Liver (tissue), 9 donors: ENCODE measurements around the gene RNASE13. TPM values are rescaled to one million over a fixed set of nuclear protein-coding genes. Genes with fewer than 3 reads are reported as not detected.

Source experiments
- DNase-seq: peaks from one replicate; pipeline ENCODE4 v3.0.0-alpha.2; 2017; ENCODE audit warnings: low spot score
- H3K27ac ChIP-seq, 2 donors: one replicate each; pipeline ENCODE4 v1.7.0; 2013; ENCODE audit warnings: inconsistent platforms in 2 of 2, low read length in 2 of 2, control low read depth in 1 of 2, low read depth in 1 of 2, mild to moderate bottlenecking in 1 of 2
- H3K27me3 ChIP-seq, 4 donors: one replicate each; pipeline versions ENCODE4 v1.6.1 to v1.7.0; 2013; ENCODE audit warnings: low read length in 3 of 4, inconsistent platforms in 1 of 4, mild to moderate bottlenecking in 1 of 4, moderate library complexity in 1 of 4; ENCODE audit not compliant: control insufficient read depth in 4 of 4, insufficient read depth in 4 of 4
- H3K36me3 ChIP-seq, 4 donors: one replicate each; pipeline versions ENCODE4 v1.6.1 to v1.7.0; 2013; ENCODE audit warnings: low read length in 3 of 4, mild to moderate bottlenecking in 3 of 4, low read depth in 1 of 4, moderate library complexity in 1 of 4; ENCODE audit not compliant: control insufficient read depth in 4 of 4, insufficient read depth in 3 of 4
- H3K4me1 ChIP-seq, 4 donors: one replicate each; pipeline versions ENCODE4 v1.6.1 to v1.7.0; 2013; ENCODE audit warnings: low read length in 3 of 4, mild to moderate bottlenecking in 3 of 4, moderate library complexity in 1 of 4; ENCODE audit not compliant: control insufficient read depth in 4 of 4, insufficient read depth in 4 of 4
- H3K4me3 ChIP-seq, 3 donors: one replicate each; pipeline versions ENCODE4 v1.6.1 to v1.7.0; 2013; ENCODE audit warnings: low read length in 3 of 3, control low read depth in 1 of 3, low read depth in 1 of 3, mild to moderate bottlenecking in 1 of 3
- H3K9ac ChIP-seq, 2 donors: one replicate each; pipeline ENCODE4 v1.7.0; 2013; ENCODE audit warnings: low read length in 2 of 2, mild to moderate bottlenecking in 2 of 2, moderate library complexity in 2 of 2, control low read depth in 1 of 2, low read depth in 1 of 2
- H3K9me3 ChIP-seq, 4 donors: one replicate each; pipeline versions ENCODE4 v1.6.1 to v1.7.0; 2013; ENCODE audit warnings: low read length in 3 of 4; ENCODE audit not compliant: control insufficient read depth in 4 of 4
- CTCF ChIP-seq: fragments of 150-350 bp; IDR thresholded peaks from 2 replicates; pipeline ENCODE4 v1.5.1; 2017; ENCODE audit warnings: improper control_type of control experiment, low read depth, low read length; ENCODE audit not compliant: missing input control
- HNF4A ChIP-seq, 2 donors: conservative IDR thresholded peaks; 2 replicates each; pipeline ENCODE4 v1.6.1; 2016; ENCODE audit warnings: antibody characterized with exemption in 2 of 2, mild to moderate bottlenecking in 2 of 2
- HNF4G ChIP-seq: IDR thresholded peaks from 2 replicates; pipeline ENCODE4 v1.6.1; 2016; ENCODE audit warnings: antibody characterized with exemption
- JUND ChIP-seq, 2 donors: IDR thresholded peaks; 2 replicates each; pipeline ENCODE4 v1.6.1; 2016; ENCODE audit warnings: antibody characterized with exemption in 2 of 2
- MAX ChIP-seq: IDR thresholded peaks from 2 replicates; pipeline ENCODE4 v1.6.1; 2016; ENCODE audit warnings: antibody characterized with exemption
- NR2F2 ChIP-seq: IDR thresholded peaks from 2 replicates; pipeline ENCODE4 v1.6.1; 2016; ENCODE audit warnings: antibody characterized with exemption
- RAD21 ChIP-seq, 2 donors: IDR thresholded peaks; 2 replicates each; pipeline ENCODE4 v1.6.1; 2016; ENCODE audit warnings: antibody characterized with exemption in 2 of 2, mild to moderate bottlenecking in 2 of 2
- TAF1 ChIP-seq: conservative IDR thresholded peaks from 2 replicates; pipeline ENCODE4 v1.6.1; 2016; ENCODE audit warnings: antibody characterized with exemption, mild to moderate bottlenecking
- WGBS: extraction: QIAGEN DNeasy Blood & Tissue Kit; methylation state at CpG from one replicate; pipeline ENCODE4 v1.1.7; 2013; 5-methylcytosine and 5-hydroxymethylcytosine counted together
- polyA plus RNA-seq, 2 donors: library from polyadenylated mRNA; stranded (reverse) in 1 of 2; unstranded in 1 of 2; fragments of 200-250 nt in 1 of 2; fragments of >200 nt in 1 of 2; fragmentation: Nextera tagmentation in 1 of 2; extraction: Ambion mirVana in 1 of 2; gene quantifications; one replicate each; pipeline versions ENCODE4 v1.2.1 to v1.2.3, GENCODE V29; 2013 to 2015
- total RNA-seq, 2 donors: library from RNA; depleted of rRNA; stranded (reverse); fragments of >200 nt; gene quantifications; one replicate each; pipeline ENCODE4 v1.2.3, GENCODE V29; 2014
- donor health status: healthy.
- donor health status: healthy.
- donor health status: healthy.
- donor health status: healthy.
- donor health status: healthy.

RNASE13 gene
- total and polyA plus RNA-seq, 4 donors: 0.05 to 0.08 TPM; not detected in 2

- Histone ChIP-seq H3K4me1 (peaks cover 11 to 59% (median 45%) of the 10 kb centered on the region in 4 donors), H3K27me3 (no peaks in the 10 kb centered on the region), H3K9ac (no peak overlapping the region), H3K36me3 (peaks cover 0 to 6% (median under 1%) of the 10 kb centered on the region in 4 donors), H3K27ac (peak overlapping the region; percentile 61 to 73), H3K4me3 (peak overlapping the region; percentile 42 to 83 (median 57)), H3K9me3 (no peaks in the 10 kb centered on the region)
- whole genome bisulfite sequencing: 9% methylated on average over 40 of the region's 40 CpGs
- DNase-seq: no peak
- TF ChIP-seq MAX (no peak), JUND (IDR thresholded peaks at IDR 0.05) (no peak), HNF4G (no peak), NR2F2 (no peak), TAF1 (no peak), CTCF (no peak)
Measured at GRCh38 chr14:21069388-21070082, 34.9 kb upstream of the RNASE13 start.

- Histone ChIP-seq H3K27ac (peak overlapping the region; percentile 61 to 73), H3K9ac (no peak overlapping the region), H3K4me3 (peak overlapping the region in 1 of 3 donors; percentile 83), H3K36me3 (peaks cover 0 to 4% (median 0%) of the 10 kb centered on the region in 4 donors), H3K9me3 (no peaks in the 10 kb centered on the region), H3K27me3 (no peaks in the 10 kb centered on the region), H3K4me1 (peaks cover 11 to 59% (median 46%) of the 10 kb centered on the region in 4 donors)
- TF ChIP-seq NR2F2 (no peak), JUND (IDR thresholded peaks at IDR 0.05) (no peak), RAD21 (IDR thresholded peaks at IDR 0.05) (peak; percentile 79 to 86), CTCF (peak; percentile 64)
- 20% methylated on average over 45 of the region's 45 CpGs for WGBS
- no peak for DNase-seq
Measured at GRCh38 chr14:21068521-21069387, 34.1 kb upstream of the RNASE13 start.

- Histone ChIP-seq H3K27me3 (no peaks in the 10 kb centered on the region), H3K27ac (no peak overlapping the region), H3K9me3 (no peaks in the 10 kb centered on the region), H3K4me1 (peaks cover 11 to 65% (median 51%) of the 10 kb centered on the region in 4 donors), H3K4me3 (no peak overlapping the region), H3K9ac (peak overlapping the region in 1 of 2 donors; percentile 37), H3K36me3 (no peaks in the 10 kb centered on the region)
- TF ChIP-seq CTCF (peak; percentile 6), HNF4A (conservative IDR thresholded peaks at IDR 0.05) (no peak), TAF1 (no peak), RAD21 (IDR thresholded peaks at IDR 0.05) (peak; percentile 63 to 73)
- DNase-seq: no peak
- WGBS: 69% methylated on average over 7 of the region's 7 CpGs
Measured at GRCh38 chr14:21066882-21067502, 32.4 kb upstream of the RNASE13 start.
